WTC11 (cell line): ENCODE results near the gene SCO2. TPM values are rescaled to one million over a fixed set of nuclear protein-coding genes. Genes with fewer than 3 reads are reported as not detected.

Experiments
- ATAC-seq: fragments of 200-7000 bp; cut with Tn5 transposase; 2 replicates; pipeline ENCODE4 v1.10.0; 2021; ENCODE audit warnings: mild to moderate bottlenecking, moderate library complexity
- CTCF ChIA-PET: fragments of 300-600 bp; sonication (Branson Sonifier 250); formaldehyde crosslinking; loops from one replicate; lab custom pipeline; 2021; ENCODE audit warnings: antibody characterized with exemption; lab: Charles Lee
- POLR2A ChIA-PET: fragments of 350-600 bp; sonication (Branson Sonifier 250); formaldehyde crosslinking; loops from one replicate; lab custom pipeline; 2021; ENCODE audit warnings: antibody characterized with exemption; lab: Charles Lee
- DNase-seq: peaks from one replicate; pipeline ENCODE4 v3.0.0; 2021; ENCODE audit warnings: low spot score
- H3K27ac Mint-ChIP-seq: 2 replicates; pipeline ENCODE4 v1.8.0; 2021; ENCODE audit warnings: mixed read lengths
- H3K27me3 Mint-ChIP-seq: 2 replicates; pipeline ENCODE4 v1.8.0; 2021; ENCODE audit warnings: low read depth, mild to moderate bottlenecking, moderate library complexity, mixed read lengths
- H3K36me3 Mint-ChIP-seq: 2 replicates; pipeline ENCODE4 v1.8.0; 2021; ENCODE audit warnings: mixed read lengths
- H3K4me1 Mint-ChIP-seq: 2 replicates; pipeline ENCODE4 v1.8.0; 2022; ENCODE audit warnings: mixed read lengths
- H3K4me3 Mint-ChIP-seq: 2 replicates; pipeline ENCODE4 v1.8.0; 2021; ENCODE audit warnings: mild to moderate bottlenecking, moderate library complexity, mixed read lengths
- H3K9me3 Mint-ChIP-seq: 2 replicates; pipeline ENCODE4 v1.8.0; 2021; ENCODE audit warnings: mixed read lengths
- AR ChIP-seq: fragments of 250-450 bp; sonication (Bioruptor Pico); IDR thresholded peaks from 2 replicates; pipeline ENCODE4 v1.9.0; 2021; ENCODE audit warnings: mild to moderate bottlenecking
- ATF3 ChIP-seq: sonication (generic); formaldehyde crosslinking; conservative IDR thresholded peaks from 2 replicates; pipeline ENCODE4 v1.8.1; 2022; ENCODE audit warnings: mild to moderate bottlenecking, missing genetic modification reagents
- CREB1 ChIP-seq: sonication (generic); formaldehyde crosslinking; IDR thresholded peaks from 2 replicates; pipeline ENCODE4 v1.8.0; 2023; ENCODE audit warnings: mild to moderate bottlenecking, missing genetic modification reagents
- E2F5 ChIP-seq: sonication (generic); formaldehyde crosslinking; IDR thresholded peaks from 2 replicates; pipeline ENCODE4 v1.8.1; 2022; ENCODE audit warnings: mild to moderate bottlenecking, moderate library complexity, missing genetic modification reagents
- GRHL2 ChIP-seq: fragments of 250-450 bp; sonication (Bioruptor Pico); IDR thresholded peaks from 2 replicates; pipeline ENCODE4 v1.8.0; 2022; ENCODE audit warnings: mild to moderate bottlenecking, moderate library complexity; ENCODE audit not compliant: insufficient replicate concordance, severe bottlenecking
- HMGA2 ChIP-seq: fragments of 250-450 bp; sonication (Bioruptor Pico); IDR thresholded peaks from 2 replicates; pipeline ENCODE4 v1.4.0; 2021; ENCODE audit warnings: mild to moderate bottlenecking, moderate library complexity
- NFATC4 ChIP-seq: fragments of 250-450 bp; sonication (Bioruptor Pico); IDR thresholded peaks from 2 replicates; pipeline ENCODE4 v1.9.0; 2021; ENCODE audit warnings: mild to moderate bottlenecking
- PRDM15 ChIP-seq: sonication (generic); formaldehyde crosslinking; IDR thresholded peaks from 2 replicates; pipeline ENCODE4 v1.8.0; 2022; ENCODE audit warnings: missing genetic modification reagents
- SP1 ChIP-seq: sonication (generic); formaldehyde crosslinking; conservative IDR thresholded peaks from 2 replicates; pipeline ENCODE4 v1.8.1; 2022; ENCODE audit warnings: missing genetic modification reagents
- TCF7 ChIP-seq: sonication (generic); formaldehyde crosslinking; IDR thresholded peaks from 2 replicates; pipeline ENCODE4 v1.8.0; 2022; ENCODE audit warnings: mild to moderate bottlenecking, low read depth, missing genetic modification reagents, moderate library complexity
- ZNF232 ChIP-seq: sonication (generic); formaldehyde crosslinking; IDR thresholded peaks from 2 replicates; pipeline ENCODE4 v1.8.0; 2022; ENCODE audit warnings: mild to moderate bottlenecking, missing genetic modification reagents
- ZNF423 ChIP-seq: fragments of 250-450 bp; sonication (Bioruptor Pico); IDR thresholded peaks from 2 replicates; pipeline ENCODE4 v2.1.2; 2022; ENCODE audit warnings: mild to moderate bottlenecking, moderate library complexity
- ZNF425 ChIP-seq: fragments of 250-450 bp; sonication (Bioruptor Pico); conservative IDR thresholded peaks from 2 replicates; pipeline ENCODE4 v1.9.0; 2021; ENCODE audit warnings: mild to moderate bottlenecking
- total RNA-seq: library from RNA; stranded (reverse); gene quantifications from 3 replicates; pipeline ENCODE4 v1.2.3, GENCODE V29; 2021
- TF ChIP-seq, protein P1 (sequence below): sonication (generic); formaldehyde crosslinking; IDR thresholded peaks from 2 replicates; pipeline ENCODE4 v1.8.1; 2022; ENCODE audit warnings: missing genetic modification reagents, borderline replicate concordance
- TF ChIP-seq, protein P2 (sequence below): sonication (generic); formaldehyde crosslinking; IDR thresholded peaks from 2 replicates; pipeline ENCODE4 v1.8.1; 2022; ENCODE audit warnings: low read depth, mild to moderate bottlenecking, moderate library complexity, missing genetic modification reagents, borderline replicate concordance

The SCO2 gene
- total RNA-seq, 1 experiment from 2014 or later, result not detected

DNA sequence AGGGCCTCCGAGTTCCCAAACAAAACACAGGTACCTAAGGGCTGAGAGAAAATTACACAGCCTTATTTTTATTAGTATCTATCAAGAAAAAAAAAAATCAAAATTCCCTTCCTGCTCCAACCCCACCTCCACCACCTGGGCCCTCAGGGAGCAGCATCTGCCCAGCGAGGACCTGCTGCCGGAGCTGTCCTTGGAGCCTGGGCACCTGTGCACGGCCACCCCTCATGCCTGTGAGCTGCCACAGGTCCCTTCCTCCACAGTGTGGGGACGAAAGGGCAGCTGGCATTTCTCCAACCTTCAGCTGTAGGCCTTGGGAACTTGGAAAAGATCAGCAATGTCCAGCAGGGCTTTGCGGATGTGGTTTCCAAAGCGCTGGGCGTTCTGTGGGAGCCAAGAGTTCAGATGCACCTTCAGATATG is 43.7 kb upstream of the SCO2 start:
- H3K9me3 Mint-ChIP-seq, result no peaks in the 10 kb centered on the region

More for the DNA sequence above, 43.7 kb upstream of the SCO2 start:
- Mint-ChIP-seq H3K27me3 (peaks cover 5% of the 10 kb centered on the region), H3K4me1 (no peaks in the 10 kb centered on the region), H3K27ac (no peak overlapping the region), H3K4me3 (no peak overlapping the region), H3K36me3 (peaks cover 31% of the 10 kb centered on the region)
- TF ChIP-seq HMGA2 (CRISPR knock-in tag), result no peak
- TF ChIP-seq ZNF423 (CRISPR knock-in tag), result no peak
- TF ChIP-seq ZNF425, result no peak
- TF ChIP-seq, protein P1, sequence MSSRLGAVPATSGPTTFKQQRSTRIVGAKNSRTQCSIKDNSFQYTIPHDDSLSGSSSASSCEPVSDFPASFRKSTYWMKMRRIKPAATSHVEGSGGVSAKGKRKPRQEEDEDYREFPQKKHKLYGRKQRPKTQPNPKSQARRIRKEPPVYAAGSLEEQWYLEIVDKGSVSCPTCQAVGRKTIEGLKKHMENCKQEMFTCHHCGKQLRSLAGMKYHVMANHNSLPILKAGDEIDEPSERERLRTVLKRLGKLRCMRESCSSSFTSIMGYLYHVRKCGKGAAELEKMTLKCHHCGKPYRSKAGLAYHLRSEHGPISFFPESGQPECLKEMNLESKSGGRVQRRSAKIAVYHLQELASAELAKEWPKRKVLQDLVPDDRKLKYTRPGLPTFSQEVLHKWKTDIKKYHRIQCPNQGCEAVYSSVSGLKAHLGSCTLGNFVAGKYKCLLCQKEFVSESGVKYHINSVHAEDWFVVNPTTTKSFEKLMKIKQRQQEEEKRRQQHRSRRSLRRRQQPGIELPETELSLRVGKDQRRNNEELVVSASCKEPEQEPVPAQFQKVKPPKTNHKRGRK (CRISPR knock-in tag), result no peak
- TF ChIP-seq, protein P2, sequence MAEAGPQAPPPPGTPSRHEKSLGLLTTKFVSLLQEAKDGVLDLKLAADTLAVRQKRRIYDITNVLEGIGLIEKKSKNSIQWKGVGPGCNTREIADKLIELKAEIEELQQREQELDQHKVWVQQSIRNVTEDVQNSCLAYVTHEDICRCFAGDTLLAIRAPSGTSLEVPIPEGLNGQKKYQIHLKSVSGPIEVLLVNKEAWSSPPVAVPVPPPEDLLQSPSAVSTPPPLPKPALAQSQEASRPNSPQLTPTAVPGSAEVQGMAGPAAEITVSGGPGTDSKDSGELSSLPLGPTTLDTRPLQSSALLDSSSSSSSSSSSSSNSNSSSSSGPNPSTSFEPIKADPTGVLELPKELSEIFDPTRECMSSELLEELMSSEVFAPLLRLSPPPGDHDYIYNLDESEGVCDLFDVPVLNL (CRISPR knock-in tag), result no peak
- TF ChIP-seq CREB1, result no peak
- no peak for TF ChIP-seq NFATC4 (CRISPR knock-in tag)
- TF ChIP-seq TCF7 (CRISPR knock-in tag), result no peak
- TF ChIP-seq ZNF232, result no peak
- no peak for TF ChIP-seq GRHL2 (CRISPR knock-in tag)
- no peak for TF ChIP-seq PRDM15
- no peak for TF ChIP-seq E2F5 (CRISPR knock-in tag)
- TF ChIP-seq SP1 (CRISPR knock-in tag), result no peak
- no peak for TF ChIP-seq AR
- TF ChIP-seq ATF3, result no peak
- ChIA-PET POLR2A (interaction anchor here (0.6 kb wide), 1 partner anchor 53 kb away, joined by 4 read pairs; no protein-coding TSS in a partner anchor), CTCF (interaction anchor here (1.2 kb wide), 1 partner anchor 52 kb away, joined by 3 read pairs; no protein-coding TSS in a partner anchor)
- DNase-seq (no peak), ATAC-seq (no peak)
